Erythroblast (primary cell): Measurements from ENCODE around the gene TRPM6.

Experiments used
- GATA1 ChIP-seq: IDR thresholded peaks from 2 replicates; pipeline ENCODE4 v1.6.1; 2011; ENCODE audit warnings: low read depth, mild to moderate bottlenecking, control low read depth, low read length, moderate library complexity
- POLR2A ChIP-seq: IDR thresholded peaks from 2 replicates; pipeline ENCODE4 v1.6.1; 2011; ENCODE audit warnings: mild to moderate bottlenecking, low read length

DNA sequence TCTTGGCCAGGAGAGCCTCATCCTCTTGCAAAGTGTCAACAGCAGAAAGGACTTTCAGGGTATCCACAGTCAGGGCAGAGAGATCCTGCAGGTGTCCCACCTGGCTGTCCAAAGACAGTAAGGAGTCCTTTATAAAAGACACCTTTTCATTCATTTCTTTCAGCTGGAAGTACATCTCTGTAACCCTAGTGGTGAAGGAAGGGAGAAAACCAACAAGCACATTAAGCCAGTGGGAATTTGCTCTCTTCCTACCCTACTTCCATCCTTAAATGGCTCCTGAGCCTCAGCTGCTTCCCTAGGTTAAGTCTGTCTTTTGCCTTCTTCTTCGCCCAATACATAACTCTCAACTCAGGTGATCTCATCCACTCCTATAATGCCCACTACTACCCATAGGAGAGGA, 124.8 kb downstream of the TRPM6 start:
- TF ChIP-seq GATA1: no peak
- no peak for TF ChIP-seq POLR2A
